Peyer's patch (tissue), 4 donors: Measurements from ENCODE around the gene SPINK1.
"Not testable (repeated sequence)": the region's sequence is repeated elsewhere in the genome, so short reads cannot be mapped to it uniquely, and the experiment has no call there.

Experiments
- POLR2A ChIP-seq, 2 donors: fragments of 450-650 bp; IDR thresholded peaks; one replicate each; pipeline ENCODE4 v1.5.1; 2017; ENCODE audit warnings: antibody characterized with exemption in 2 of 2, mild to moderate bottlenecking in 2 of 2, moderate library complexity in 2 of 2
- TF ChIP-seq, protein P1 (sequence below), 6 experiments: fragments of 450-650 bp in 4 of 6; fragments of 200-600 bp in 2 of 6; sonication (generic) in 1 of 6; IDR thresholded peaks; one replicate each; pipeline ENCODE4 v1.5.1; 2017 to 2019; ENCODE audit warnings: antibody characterized with exemption in 6 of 6, mild to moderate bottlenecking in 3 of 6, moderate library complexity in 1 of 6

DNA sequence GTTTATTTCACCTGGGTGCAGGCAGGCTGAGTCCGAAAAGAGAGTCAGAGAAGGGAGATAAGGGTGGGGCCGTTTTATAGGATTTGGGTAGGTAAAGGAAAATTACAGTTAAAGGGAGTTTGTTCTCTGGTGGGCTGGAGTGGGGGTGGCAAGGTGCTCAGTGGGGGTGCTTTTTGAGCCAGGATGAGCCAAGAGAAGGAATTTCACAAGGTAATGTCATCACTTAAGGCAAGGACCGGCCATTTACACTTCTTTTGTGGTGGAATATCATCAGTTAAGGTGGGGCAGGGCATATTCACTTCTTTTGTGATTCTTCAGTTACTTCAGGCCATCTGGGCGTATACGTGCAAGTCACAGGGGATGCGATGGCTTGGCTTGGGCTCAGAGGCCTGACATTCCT lies 38.4 kb upstream of the SPINK1 start:
- TF ChIP-seq, protein P1, sequence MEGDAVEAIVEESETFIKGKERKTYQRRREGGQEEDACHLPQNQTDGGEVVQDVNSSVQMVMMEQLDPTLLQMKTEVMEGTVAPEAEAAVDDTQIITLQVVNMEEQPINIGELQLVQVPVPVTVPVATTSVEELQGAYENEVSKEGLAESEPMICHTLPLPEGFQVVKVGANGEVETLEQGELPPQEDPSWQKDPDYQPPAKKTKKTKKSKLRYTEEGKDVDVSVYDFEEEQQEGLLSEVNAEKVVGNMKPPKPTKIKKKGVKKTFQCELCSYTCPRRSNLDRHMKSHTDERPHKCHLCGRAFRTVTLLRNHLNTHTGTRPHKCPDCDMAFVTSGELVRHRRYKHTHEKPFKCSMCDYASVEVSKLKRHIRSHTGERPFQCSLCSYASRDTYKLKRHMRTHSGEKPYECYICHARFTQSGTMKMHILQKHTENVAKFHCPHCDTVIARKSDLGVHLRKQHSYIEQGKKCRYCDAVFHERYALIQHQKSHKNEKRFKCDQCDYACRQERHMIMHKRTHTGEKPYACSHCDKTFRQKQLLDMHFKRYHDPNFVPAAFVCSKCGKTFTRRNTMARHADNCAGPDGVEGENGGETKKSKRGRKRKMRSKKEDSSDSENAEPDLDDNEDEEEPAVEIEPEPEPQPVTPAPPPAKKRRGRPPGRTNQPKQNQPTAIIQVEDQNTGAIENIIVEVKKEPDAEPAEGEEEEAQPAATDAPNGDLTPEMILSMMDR (IDR thresholded peaks at IDR 0.05): not testable (repeated sequence)
- not testable (repeated sequence) for TF ChIP-seq POLR2A (IDR thresholded peaks at IDR 0.05)
